ENCODE data around the gene TMEM184A.

- TF ChIP-seq POLR2AphosphoS5 (IDR thresholded peaks at IDR 0.05) (no peak), POLR2A (IDR thresholded peaks at IDR 0.05) (no peak), CTCF (IDR thresholded peaks at IDR 0.05) (no peak)
Measured at GRCh38 chr7:1535100-1535458, 20.9 kb downstream of the TMEM184A start.
